Stimulated activated CD4-positive, alpha-beta T cell treated with anti-CD3 and anti-CD28 coated beads, TNF-alpha, amount 100 ng/mL, for 4 hours (primary cell): Measurements from ENCODE around the gene DNAJC4.
A peak's percentile ranks its signal among the peaks of the same experiment; 100 is the strongest.

Experiments
- DNase-seq, 3 experiments: peaks; one replicate each; pipeline ENCODE4 v3.0.0-alpha.2; 2020; ENCODE audit warnings: low read depth in 3 of 3

The DNAJC4 gene

GRCh38 chr11:64258356-64258755 is 28.0 kb downstream of the DNAJC4 start:
- DNase-seq, result no peak

GRCh38 chr11:64258946-64259532 is 28.7 kb downstream of the DNAJC4 start:
- no peak for DNase-seq

GRCh38 chr11:64259533-64260067 is 29.3 kb downstream of the DNAJC4 start:
- no peak for DNase-seq

DNA sequence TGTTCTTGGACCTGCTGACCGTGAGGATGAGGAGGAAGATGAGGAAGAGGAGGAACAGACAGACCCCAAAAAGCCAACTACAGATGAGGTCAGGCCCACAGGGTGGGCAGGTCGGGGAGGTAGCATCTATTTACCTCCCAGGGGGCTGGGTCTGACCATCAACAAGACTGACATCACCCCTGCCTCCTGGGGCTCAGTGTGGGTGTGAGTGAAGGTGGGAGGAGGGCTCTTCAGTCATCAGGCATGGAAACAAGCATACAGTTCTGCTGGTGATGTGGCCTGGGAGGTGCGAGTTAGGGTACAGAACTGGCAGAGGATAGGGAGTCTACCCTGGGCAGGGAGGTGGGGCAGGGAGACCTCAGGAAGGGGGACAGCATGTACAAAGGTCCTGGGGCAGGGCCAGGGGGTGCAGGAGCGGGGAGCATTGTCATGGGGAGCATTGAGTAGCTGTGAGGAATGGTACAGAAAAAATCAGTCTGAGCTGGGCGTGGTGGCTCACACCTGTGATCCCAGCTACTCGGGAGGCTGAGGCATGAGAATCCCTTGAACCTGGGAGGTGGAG is 29.9 kb downstream of the DNAJC4 start:
- no peak for DNase-seq

GRCh38 chr11:64261556-64262080 is 31.3 kb downstream of the DNAJC4 start:
- DNase-seq, result no peak

DNA sequence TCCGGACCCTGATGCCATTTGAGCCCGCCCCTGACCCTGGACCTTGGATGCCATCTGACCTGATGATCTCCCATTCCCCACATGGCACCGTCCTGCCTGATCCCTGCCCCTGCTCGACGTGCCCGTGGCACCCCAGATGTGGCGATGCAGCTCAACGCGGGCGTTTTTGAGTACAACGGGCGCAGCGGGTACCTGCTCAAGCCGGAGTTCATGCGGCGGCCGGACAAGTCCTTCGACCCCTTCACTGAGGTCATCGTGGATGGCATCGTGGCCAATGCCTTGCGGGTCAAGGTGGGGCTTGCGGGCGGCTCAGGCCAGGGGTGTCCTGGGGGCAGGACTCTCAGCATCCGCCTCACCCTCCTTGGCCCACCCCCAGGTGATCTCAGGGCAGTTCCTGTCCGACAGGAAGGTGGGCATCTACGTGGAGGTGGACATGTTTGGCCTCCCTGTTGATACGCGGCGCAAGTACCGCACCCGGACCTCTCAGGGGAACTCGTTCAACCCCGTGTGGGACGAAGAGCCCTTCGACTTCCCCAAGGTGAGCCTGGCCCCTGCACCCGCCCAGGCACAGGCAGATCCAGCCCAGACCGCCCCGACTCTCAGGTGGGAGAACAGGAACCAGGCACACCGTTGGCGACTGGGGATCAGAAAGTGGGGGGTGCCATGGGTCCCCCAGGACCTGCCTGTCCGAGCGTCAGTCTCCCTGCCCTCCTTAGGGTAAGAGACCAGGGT is 32.1 kb downstream of the DNAJC4 start:
- DNase-seq, result no peak

- DNase-seq, result no peak
These were observed 32.9 kb downstream of the DNAJC4 start for GRCh38 chr11:64263021-64263946.

- no peak for DNase-seq
These were observed 33.6 kb downstream of the DNAJC4 start for GRCh38 chr11:64263947-64264317.

- DNase-seq, result no peak
These were observed 34.1 kb downstream of the DNAJC4 start for GRCh38 chr11:64264371-64264852.

GRCh38 chr11:64265176-64266160 is 35.1 kb downstream of the DNAJC4 start:
- no peak for DNase-seq

GRCh38 chr11:64266339-64266738 is 36.0 kb downstream of the DNAJC4 start:
- no peak for DNase-seq

DNA sequence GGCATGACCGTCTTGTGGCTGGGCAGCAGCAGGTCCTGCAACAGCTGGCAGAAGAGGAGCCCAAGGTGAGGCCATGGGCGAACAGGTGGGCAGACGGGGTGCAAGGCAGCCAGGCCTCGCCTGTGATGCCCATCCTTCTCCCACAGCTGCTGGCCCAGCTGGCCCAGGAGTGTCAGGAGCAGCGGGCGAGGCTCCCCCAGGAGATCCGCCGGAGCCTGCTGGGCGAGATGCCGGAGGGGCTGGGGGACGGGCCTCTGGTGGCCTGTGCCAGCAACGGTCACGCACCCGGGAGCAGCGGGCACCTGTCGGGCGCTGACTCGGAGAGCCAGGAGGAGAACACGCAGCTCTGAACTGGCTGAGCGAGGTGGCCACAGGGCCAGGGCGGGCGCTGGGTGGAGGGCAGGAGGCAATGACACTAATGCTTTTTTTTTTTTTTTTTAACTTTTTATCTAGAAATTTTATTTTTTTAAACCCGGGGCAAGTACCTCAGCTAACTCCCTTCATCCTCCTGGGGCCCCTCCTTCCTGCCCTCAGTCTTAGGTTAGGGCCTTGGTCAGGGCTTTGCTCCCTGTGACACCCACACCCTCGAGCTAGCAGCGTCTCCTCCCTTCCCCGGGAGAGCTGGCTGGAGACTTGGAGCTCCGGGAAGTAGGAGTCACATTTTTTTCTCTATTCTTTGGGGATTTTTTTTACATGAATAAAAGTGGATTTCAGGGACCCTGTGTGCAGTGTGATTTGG is 37.0 kb downstream of the DNAJC4 start:
- no peak for DNase-seq

GRCh38 chr11:64268025-64268892 is 37.9 kb downstream of the DNAJC4 start:
- no peak for DNase-seq

DNA sequence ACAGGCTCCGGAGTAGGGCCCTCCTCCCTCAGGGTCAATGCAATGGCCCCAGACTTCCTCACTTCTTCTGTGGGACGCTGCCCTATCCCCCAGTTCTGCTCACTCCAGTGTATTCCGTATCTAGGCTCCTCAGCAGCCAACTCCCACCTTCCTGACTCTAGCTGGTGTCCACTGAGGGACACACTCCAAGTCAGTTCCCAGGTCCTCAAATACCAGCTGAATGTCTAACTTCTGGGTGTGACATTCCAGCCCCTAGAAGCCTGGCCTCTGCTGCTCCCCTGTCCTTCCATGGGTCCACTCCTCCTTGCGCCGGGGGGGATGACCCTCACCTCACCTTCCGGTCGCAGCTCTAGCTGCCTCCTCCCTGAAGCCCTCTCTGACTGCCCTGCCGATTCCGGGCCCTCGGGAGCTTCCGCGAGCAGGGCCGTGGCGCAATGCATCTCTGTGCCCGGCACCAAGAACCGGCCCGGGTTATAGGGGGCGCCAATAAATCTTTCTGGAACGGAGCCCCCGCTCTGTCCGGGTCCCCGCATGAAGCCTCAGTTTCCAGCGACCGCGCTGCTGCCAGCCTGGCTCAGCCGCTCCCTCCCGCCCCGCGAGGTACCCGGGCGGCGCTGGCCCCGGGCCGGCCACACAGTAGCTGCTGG is 38.7 kb downstream of the DNAJC4 start:
- DNase-seq, result no peak

DNA sequence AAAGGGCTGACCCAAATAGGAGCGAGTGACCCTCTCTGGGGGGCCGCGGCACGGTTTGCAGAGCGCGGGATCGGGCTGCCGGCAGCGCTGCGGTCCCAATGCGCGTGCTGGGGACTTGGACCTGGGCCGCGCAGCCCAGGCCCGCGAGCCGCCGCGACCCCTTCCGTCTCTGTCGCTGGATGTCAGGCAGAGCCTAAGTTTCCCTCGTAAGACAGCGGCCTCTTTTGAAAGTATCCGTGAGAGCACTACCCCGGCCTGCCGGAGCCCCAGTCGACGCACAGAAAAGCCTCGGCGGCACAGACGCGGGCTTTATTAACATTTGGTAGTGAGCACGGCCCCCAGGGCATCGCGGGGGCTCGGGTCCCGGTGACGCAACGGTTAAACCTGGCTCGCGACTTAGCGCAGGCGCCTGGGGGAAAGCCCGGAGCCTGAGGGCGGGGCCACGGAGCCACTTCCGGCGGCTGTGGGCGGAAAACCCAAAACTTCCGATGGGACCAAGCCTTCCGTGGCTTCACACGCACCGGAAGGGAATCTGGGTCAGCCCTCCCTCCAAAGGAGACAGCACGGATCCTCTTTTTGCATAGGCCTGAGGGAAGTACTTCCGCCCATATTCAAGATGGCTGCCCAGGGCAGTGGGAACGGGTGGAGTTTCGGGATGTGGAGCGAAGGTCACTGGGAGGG is 39.3 kb downstream of the DNAJC4 start:
- DNase-seq, result peak; percentile 95 to 97 (median 96)

DNA sequence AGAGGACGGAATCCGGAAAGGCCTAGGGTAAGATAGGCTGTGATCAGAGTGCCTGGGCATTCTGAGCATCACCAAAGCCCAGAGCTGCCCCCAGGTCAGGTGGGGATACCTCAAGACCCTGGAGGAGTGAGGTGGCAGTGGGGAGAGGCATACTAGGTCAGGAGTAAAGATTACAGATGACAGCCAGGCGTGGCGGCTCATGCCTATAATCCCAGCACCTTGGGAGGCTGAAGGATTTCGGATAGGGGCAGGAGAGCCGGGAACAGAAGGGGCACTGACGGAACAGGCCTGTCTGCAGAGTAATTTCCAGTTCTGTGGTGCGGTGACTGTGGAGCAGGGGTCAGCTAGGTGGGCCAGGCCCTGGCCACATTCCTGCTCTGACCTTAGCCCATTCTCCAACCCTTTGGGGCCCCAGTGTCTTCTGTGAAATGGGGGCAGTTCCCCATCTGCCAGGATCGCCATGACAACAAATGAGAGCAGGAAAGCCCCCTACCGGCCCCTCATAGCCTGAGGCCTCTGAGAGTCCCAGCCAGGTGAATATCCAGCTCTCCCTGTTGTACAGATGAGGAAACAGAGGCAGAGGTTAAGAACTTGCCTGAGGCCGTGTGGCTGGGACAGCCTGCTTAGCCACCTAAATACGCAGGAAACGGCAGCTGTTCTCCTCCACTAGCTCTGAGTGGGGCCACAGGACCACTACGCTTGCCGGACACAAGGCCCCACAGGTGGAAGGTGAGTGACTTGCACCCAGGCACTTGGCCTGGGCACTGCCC is 44.9 kb downstream of the DNAJC4 start:
- DNase-seq, result no peak

DNA sequence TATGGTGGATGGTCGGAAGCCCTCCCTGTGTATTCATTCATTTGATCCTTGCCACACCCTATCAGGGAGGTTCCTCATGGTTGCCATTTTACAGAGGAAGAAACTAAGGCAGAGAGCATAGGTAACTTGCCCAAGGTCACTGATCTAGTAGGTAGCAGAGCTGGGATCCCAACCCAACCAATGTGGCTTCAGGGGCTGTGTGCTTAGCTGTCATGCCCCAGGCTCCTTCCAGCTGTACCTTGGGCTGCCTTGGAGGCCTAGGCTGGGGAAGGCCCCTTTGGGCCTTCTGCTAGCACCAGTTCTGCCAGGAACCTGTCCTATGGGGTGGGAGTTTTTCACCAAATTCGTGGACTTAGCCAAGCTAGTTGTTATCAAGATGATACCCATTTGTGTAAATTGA is 45.5 kb downstream of the DNAJC4 start:
- no peak for DNase-seq
